ENCODE data around the gene CTIF.

DNA sequence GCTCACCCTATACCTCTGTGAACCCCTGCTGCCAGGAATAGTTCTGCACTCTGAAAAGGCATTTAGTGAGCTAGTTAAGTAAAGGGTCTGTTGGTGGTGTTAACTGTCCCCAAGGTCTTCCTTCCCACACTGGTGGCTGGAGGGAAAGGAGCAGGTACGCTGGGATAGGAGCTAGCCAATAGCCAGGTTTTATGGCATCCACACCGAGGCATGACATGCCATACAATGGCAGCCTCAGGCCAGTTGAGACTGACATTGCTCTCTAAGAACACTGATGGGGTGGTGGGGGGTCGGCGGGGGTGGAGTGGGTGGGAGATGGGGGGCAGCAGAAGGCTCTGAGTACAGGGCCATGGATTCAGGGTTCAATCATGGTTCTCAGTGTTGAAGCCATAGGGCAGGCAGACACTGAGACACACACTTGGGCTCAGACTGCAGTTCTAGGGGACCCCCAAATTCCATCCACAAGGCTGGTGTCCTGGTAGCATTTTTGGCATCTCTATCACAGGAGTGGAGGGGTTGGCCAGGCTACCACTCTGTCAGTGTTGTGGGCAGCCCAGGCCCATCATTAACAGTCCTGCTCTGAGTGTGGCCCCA lies 136.0 kb downstream of the CTIF start:
- no peak for TF ChIP-seq EZH2 (IDR thresholded peaks at IDR 0.05)
- no peak for TF ChIP-seq POLR2AphosphoS5 (IDR thresholded peaks at IDR 0.05; ENCODE audit: borderline replicate concordance, low read depth, low read length)
- no peak for TF ChIP-seq FOXP2 (optimal IDR thresholded peaks at IDR 0.05; ENCODE audit: control extremely low read depth, extremely low read length, insufficient read depth)
